ENCODE data around the gene CCNI2.

DNA sequence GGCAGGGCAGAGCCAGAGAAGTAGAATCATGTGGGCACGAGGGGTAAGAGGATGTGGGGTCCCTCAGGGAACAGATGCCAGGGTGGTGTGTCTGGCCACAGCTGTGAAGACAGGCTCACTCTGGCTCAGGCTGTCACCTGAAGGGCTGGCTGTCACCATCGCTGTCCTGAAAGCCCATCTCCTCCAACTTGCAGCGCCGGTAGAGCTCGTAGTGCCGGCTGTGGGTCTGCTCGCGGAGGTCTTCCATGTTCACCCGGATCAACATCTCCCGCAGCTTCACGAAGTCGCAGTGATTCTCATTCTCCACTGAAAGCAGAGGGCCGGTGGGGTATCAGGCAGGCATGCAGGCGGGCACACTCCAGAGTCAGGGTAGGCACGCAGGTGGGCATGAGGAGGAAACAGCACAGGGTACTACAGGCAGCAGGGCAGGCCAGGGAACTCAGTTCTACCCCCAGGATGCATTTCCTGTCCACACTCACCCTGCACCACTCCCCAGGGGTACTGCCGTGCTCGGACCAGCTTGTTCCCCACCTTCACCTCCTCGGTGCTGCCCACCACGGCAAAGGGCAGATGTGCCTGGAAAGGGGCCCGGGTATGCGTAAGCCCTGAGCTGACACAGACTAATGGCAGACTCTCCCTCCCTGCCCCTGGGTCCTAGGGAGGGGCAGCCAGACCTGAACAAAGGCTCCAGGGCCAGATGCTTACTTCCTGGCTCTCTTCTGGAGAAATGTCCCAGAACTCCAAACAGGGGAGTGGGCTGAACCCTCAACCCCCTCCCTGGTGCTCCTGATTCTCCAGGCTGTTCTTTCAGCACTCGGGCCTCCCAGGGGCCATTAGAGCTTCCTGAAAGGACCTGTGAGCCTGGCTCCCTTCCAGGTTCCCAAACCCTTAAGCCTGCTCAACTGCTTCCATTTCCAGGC lies 14.4 kb downstream of the CCNI2 start:
- TF ChIP-seq CTCF (IDR thresholded peaks at IDR 0.05) (no peak), POLR2AphosphoS5 (IDR thresholded peaks at IDR 0.05) (no peak)
